Endothelial cell of umbilical vein (primary cell): ENCODE measurements around the gene MECR. TPM values are rescaled to one million over a fixed set of nuclear protein-coding genes. Genes with fewer than 3 reads are reported as not detected.

Experiments
- BruUV-seq: library from RNA; stranded (reverse); fragments of 400-500 nt; replicated peaks from 2 replicates; lab custom pipeline; 2021; lab: Mats Ljungman, UMichigan
- CTCF ChIA-PET: fragments of 300-600, 350-600 bp; sonication (Branson Sonifier 250); formaldehyde crosslinking; loops from one replicate; lab custom pipeline; 2021; ENCODE audit warnings: antibody characterized with exemption, inconsistent platforms; lab: Charles Lee
- POLR2A ChIA-PET: fragments of 300-600, 350-600 bp; sonication (Branson Sonifier 250); formaldehyde crosslinking; loops from one replicate; lab custom pipeline; 2021; ENCODE audit warnings: antibody characterized with exemption, inconsistent platforms; lab: Charles Lee
- DNase-seq: peaks from one replicate; pipeline ENCODE4 v3.0.0-alpha.2; 2011; ENCODE audit warnings: low read depth, low spot score
- FAIRE-seq: peaks from 2 replicates; lab custom pipeline; 2011; peaks lifted over from hg19 to GRCh38; lab: Jason Lieb, UNC
- H2AFZ ChIP-seq: 2 replicates; pipeline ENCODE4 v1.6.0; 2012; ENCODE audit warnings: low read depth, low read length, control low read depth, inconsistent platforms
- H3K27ac ChIP-seq: 2 replicates; pipeline ENCODE4 v1.5.1; 2011; ENCODE audit warnings: low read depth, mild to moderate bottlenecking, control low read depth, low read length, moderate library complexity; ENCODE audit not compliant: insufficient read depth
- H3K27me3 ChIP-seq, 2 experiments: 2 replicates each; pipeline versions ENCODE4 v1.6.0 to v1.6.1; 2011; ENCODE audit warnings: low read length in 2 of 2, mixed read lengths in 1 of 2; ENCODE audit not compliant: control insufficient read depth in 2 of 2, insufficient read depth in 2 of 2
- H3K36me3 ChIP-seq, 2 experiments: 2 replicates in 1 of 2; 3 replicates in 1 of 2; pipeline ENCODE4 v1.5.1; 2011; ENCODE audit warnings: low read length in 2 of 2, mild to moderate bottlenecking in 1 of 2, moderate library complexity in 1 of 2; ENCODE audit not compliant: control insufficient read depth in 2 of 2, insufficient read depth in 2 of 2; ENCODE audit errors: extremely low read depth in 1 of 2
- H3K4me1 ChIP-seq: 3 replicates; pipeline ENCODE4 v1.5.1; 2011; ENCODE audit warnings: mild to moderate bottlenecking, low read length; ENCODE audit not compliant: control insufficient read depth, insufficient read depth; ENCODE audit errors: extremely low read depth
- H3K4me2 ChIP-seq: 2 replicates; pipeline ENCODE4 v1.6.1; 2011; ENCODE audit warnings: low read length, control low read depth, mixed read lengths; ENCODE audit not compliant: insufficient read depth
- H3K4me3 ChIP-seq, 3 experiments: fragments of 200-600 bp in 1 of 3; sonication (generic), shearing (Covaris generic) in 1 of 3; replicated peaks in 1 of 3; 2 replicates each; pipeline ENCODE4 v1.5.1; 2011 to 2016; ENCODE audit warnings: control low read depth in 3 of 3, low read length in 3 of 3, mild to moderate bottlenecking in 2 of 3, inconsistent platforms in 1 of 3, low read depth in 1 of 3, moderate library complexity in 1 of 3; ENCODE audit not compliant: insufficient read depth in 1 of 3
- H3K79me2 ChIP-seq: 2 replicates; pipeline ENCODE4 v1.6.0; 2012; ENCODE audit warnings: low read length, inconsistent platforms; ENCODE audit not compliant: control insufficient read depth, insufficient read depth
- H3K9ac ChIP-seq: replicated peaks from 2 replicates; pipeline ENCODE3; 2011; ENCODE audit warnings: low read length, control low read depth; ENCODE audit not compliant: insufficient read depth; ENCODE audit errors: extremely low read depth
- H3K9me1 ChIP-seq: replicated peaks from 3 replicates; pipeline ENCODE4 v1.6.0; 2011; ENCODE audit warnings: mild to moderate bottlenecking, low read length; ENCODE audit not compliant: control insufficient read depth, insufficient read depth; ENCODE audit errors: extremely low read depth
- H3K9me3 ChIP-seq: replicated peaks from 2 replicates; pipeline ENCODE4 v1.5.1; 2012; ENCODE audit warnings: low read length, inconsistent platforms; ENCODE audit not compliant: control insufficient read depth, insufficient read depth
- H4K20me1 ChIP-seq: replicated peaks from 2 replicates; pipeline ENCODE3; 2011; ENCODE audit warnings: mild to moderate bottlenecking, low read length; ENCODE audit not compliant: control insufficient read depth, insufficient read depth; ENCODE audit errors: extremely low read depth
- CTCF ChIP-seq, 2 donors: IDR thresholded peaks; 1 replicate in 1 of 2; 2 replicates in 1 of 2; pipeline ENCODE4 v1.5.1; 2011; ENCODE audit warnings: low read length in 2 of 2, mild to moderate bottlenecking in 2 of 2, moderate library complexity in 2 of 2, control low read depth in 1 of 2, inconsistent platforms in 1 of 2, low read depth in 1 of 2; ENCODE audit not compliant: insufficient read depth in 1 of 2; ENCODE audit errors: extremely low read depth in 1 of 2
- EZH2 ChIP-seq: IDR thresholded peaks from 2 replicates; pipeline ENCODE4 v1.6.1; 2012; ENCODE audit warnings: borderline replicate concordance, low read depth, mild to moderate bottlenecking, moderate library complexity, low read length, inconsistent platforms; ENCODE audit not compliant: severe bottlenecking
- FOS ChIP-seq: IDR thresholded peaks from 2 replicates; pipeline ENCODE4 v1.6.1; 2011; ENCODE audit warnings: mild to moderate bottlenecking, low read length, moderate library complexity, borderline replicate concordance; ENCODE audit not compliant: insufficient read depth
- GATA2 ChIP-seq: IDR thresholded peaks from 2 replicates; pipeline ENCODE4 v1.7.0; 2011; ENCODE audit warnings: low read depth, mild to moderate bottlenecking, moderate library complexity, mixed read lengths, low read length; ENCODE audit not compliant: insufficient read length, insufficient read depth
- JUN ChIP-seq: IDR thresholded peaks from 2 replicates; pipeline ENCODE4 v1.6.1; 2011; ENCODE audit warnings: borderline replicate concordance, low read depth; ENCODE audit not compliant: insufficient read length, insufficient read depth
- MAX ChIP-seq: IDR thresholded peaks from 2 replicates; pipeline ENCODE4 v1.6.1; 2011; ENCODE audit not compliant: insufficient read depth, insufficient read length
- MYC ChIP-seq: IDR thresholded peaks from one replicate; pipeline ENCODE4 v1.6.1; 2011; ENCODE audit warnings: mild to moderate bottlenecking, low read depth, low read length
- POLR2A ChIP-seq: IDR thresholded peaks from 2 replicates; pipeline ENCODE4 v1.6.1; 2012; ENCODE audit warnings: low read depth, mild to moderate bottlenecking, control low read depth, low read length
- POLR2AphosphoS5 ChIP-seq: IDR thresholded peaks from 2 replicates; pipeline ENCODE4 v1.6.1; 2012; ENCODE audit warnings: low read depth, mild to moderate bottlenecking, control low read depth, low read length, moderate library complexity; ENCODE audit not compliant: insufficient read depth
- dilution Hi-C: fragments of 300-500 bp; cut with MboI; formaldehyde crosslinking; loops from one replicate; pipeline ENCODE4 v1.15.0; 2019; ENCODE audit warnings: low sequenced_read_pairs; ENCODE audit not compliant: extremely low pct_ligation_motif_present
- intact Hi-C: fragments of 100-400 bp; cut with micrococcal nuclease; formaldehyde crosslinking; loops from one replicate; pipeline ENCODE4 v1.10.0; 2022
- polyA plus RNA-seq, 4 experiments: library from polyadenylated mRNA; depleted of rRNA in 3 of 4; stranded (reverse) in 3 of 4; unstranded in 1 of 4; fragments of >200 nt; gene quantifications; 2 replicates each; pipeline versions ENCODE4 v1.2.1 to v1.2.3, GENCODE V29; 2011 to 2012; ENCODE audit warnings: missing spikeins in 1 of 4
- total RNA-seq: library from RNA; stranded (reverse); gene quantifications from 2 replicates; pipeline ENCODE4 v1.2.3, GENCODE V29; 2021

The MECR gene
- total and polyA plus RNA-seq, 2 donors (not counting 3 experiments of a cell fraction or from before 2014, with no cell fraction given) = 24.6 to 30.1 TPM

GRCh38 chr1:29227511-29227910 lies 3.2 kb downstream of the MECR start:
- H3K36me3 ChIP-seq = no peaks in the 10 kb centered on the region
- H3K9me3 ChIP-seq = no peaks in the 10 kb centered on the region
- DNase-seq = no peak
- ChIA-PET CTCF (no interaction called here), POLR2A (interaction anchor here (0.7 kb wide), 1 partner anchor 1613 kb away, joined by 8 read pairs; no protein-coding TSS in a partner anchor)
- BruUV-seq = no TSS peak
- no peak overlapping the region for H3K9ac ChIP-seq
- peaks cover 8% of the 10 kb centered on the region for H3K4me1 ChIP-seq
- H2AFZ ChIP-seq = no peak overlapping the region
- H4K20me1 ChIP-seq = no peaks in the 10 kb centered on the region
- no peak overlapping the region for H3K4me2 ChIP-seq
- TF ChIP-seq POLR2A (no peak), GATA2 (no peak), MYC (no peak), CTCF (IDR thresholded peaks at IDR 0.05; ENCODE audit: extremely low read depth in 1 of 2, insufficient read depth in 1 of 2, low read depth in 1 of 2, low read length in 2 of 2) (no peak), JUN (no peak), FOS (no peak), EZH2 (no peak), MAX (no peak), POLR2AphosphoS5 (no peak)
- H3K27me3 ChIP-seq = peaks cover 0 to 1% of the 10 kb centered on the region in 2 experiments
- dilution Hi-C loops = loop anchor here (25.0 kb wide), 1 partner anchor 860 kb away; no protein-coding TSS in a partner anchor
- no peak overlapping the region for H3K4me3 ChIP-seq
- no peaks in the 10 kb centered on the region for H3K9me1 ChIP-seq
- no peak overlapping the region for H3K27ac ChIP-seq
- no peak for FAIRE-seq
- intact Hi-C loops = no loop called here
- H3K79me2 ChIP-seq = peaks cover 15% of the 10 kb centered on the region
